ENCODE data around the gene PMM2. TPM values are rescaled to one million over a fixed set of nuclear protein-coding genes. Genes with fewer than 3 reads are reported as not detected.
"Not testable (repeated sequence)": the region's sequence is repeated elsewhere in the genome, so short reads cannot be mapped to it uniquely, and the experiment has no call there.

Gene PMM2
- polyA plus RNA-seq, 1 donor from 2014 or later: 32.3 TPM

- Mint-ChIP-seq H3K4me1 (peaks cover 33 to 39% (median 33%) of the 10 kb centered on the region in 3 donors), H3K4me3 (peak overlapping the region; percentile 86 to 98 (median 92)), H3K27me3 (no peaks in the 10 kb centered on the region), H3K27ac (peak overlapping the region; percentile 71 to 87 (median 85)), H3K36me3 (no peaks in the 10 kb centered on the region), H3K9me3 (no peaks in the 10 kb centered on the region)
Observed at GRCh38 chr16:8869212-8869987, 71.8 kb downstream of the PMM2 start.

- peaks cover 31 to 36% (median 32%) of the 10 kb centered on the region in 3 donors for H3K4me1 Mint-ChIP-seq
- H3K4me3 Mint-ChIP-seq: peak overlapping the region; percentile 52 to 89 (median 80)
- H3K36me3 Mint-ChIP-seq, H3K9me3 Mint-ChIP-seq, H3K27ac Mint-ChIP-seq, H3K27me3 Mint-ChIP-seq: not testable (repeated sequence)
Observed at GRCh38 chr16:8869988-8870241, 72.3 kb downstream of the PMM2 start.

- H3K36me3 Mint-ChIP-seq: no peaks in the 10 kb centered on the region
Observed at GRCh38 chr16:8872071-8872470, 74.4 kb downstream of the PMM2 start.

GRCh38 chr16:8872967-8873865, 75.6 kb downstream of the PMM2 start:
- no peak overlapping the region for H3K4me3 Mint-ChIP-seq

More at GRCh38 chr16:8872071-8872470, 74.4 kb downstream of the PMM2 start:
- no peak overlapping the region for H3K27ac Mint-ChIP-seq
- no peak overlapping the region for H3K4me3 Mint-ChIP-seq
- H3K27me3 Mint-ChIP-seq: no peaks in the 10 kb centered on the region
- no peaks in the 10 kb centered on the region for H3K9me3 Mint-ChIP-seq
- peaks cover 18 to 26% (median 23%) of the 10 kb centered on the region in 3 donors for H3K4me1 Mint-ChIP-seq

GRCh38 chr16:8873866-8874195, 76.2 kb downstream of the PMM2 start:
- H3K27ac Mint-ChIP-seq, H3K27me3 Mint-ChIP-seq, H3K4me3 Mint-ChIP-seq, H3K9me3 Mint-ChIP-seq, H3K36me3 Mint-ChIP-seq: not testable (repeated sequence)
- H3K4me1 Mint-ChIP-seq: peaks cover 11 to 19% (median 15%) of the 10 kb centered on the region in 3 donors

More at GRCh38 chr16:8872967-8873865, 75.6 kb downstream of the PMM2 start:
- H3K4me1 Mint-ChIP-seq: peaks cover 11 to 19% (median 13%) of the 10 kb centered on the region in 3 donors
- H3K9me3 Mint-ChIP-seq: no peaks in the 10 kb centered on the region
- no peak overlapping the region for H3K27ac Mint-ChIP-seq
- no peaks in the 10 kb centered on the region for H3K27me3 Mint-ChIP-seq
- H3K36me3 Mint-ChIP-seq: no peaks in the 10 kb centered on the region

GRCh38 chr16:8874388-8874787, 76.7 kb downstream of the PMM2 start:
- H3K4me1 Mint-ChIP-seq: peaks cover 8 to 14% (median 12%) of the 10 kb centered on the region in 3 donors
- no peaks in the 10 kb centered on the region for H3K36me3 Mint-ChIP-seq
- H3K9me3 Mint-ChIP-seq: no peaks in the 10 kb centered on the region
- H3K27me3 Mint-ChIP-seq: no peaks in the 10 kb centered on the region
- H3K27ac Mint-ChIP-seq: no peak overlapping the region
- H3K4me3 Mint-ChIP-seq: peak overlapping the region in 1 of 4 donors; percentile 17

- H3K36me3 Mint-ChIP-seq, H3K4me3 Mint-ChIP-seq, H3K9me3 Mint-ChIP-seq, H3K27me3 Mint-ChIP-seq, H3K27ac Mint-ChIP-seq: not testable (repeated sequence)
- peaks cover 7 to 14% (median 12%) of the 10 kb centered on the region in 3 donors for H3K4me1 Mint-ChIP-seq
Observed at GRCh38 chr16:8875317-8875716, 77.7 kb downstream of the PMM2 start.

GRCh38 chr16:8877894-8878522, 80.4 kb downstream of the PMM2 start:
- peaks cover 10% of the 10 kb centered on the region for H3K27me3 Mint-ChIP-seq
- no peak overlapping the region for H3K4me3 Mint-ChIP-seq
- peaks cover 0 to 6% (median 5%) of the 10 kb centered on the region in 3 donors for H3K4me1 Mint-ChIP-seq
- H3K36me3 Mint-ChIP-seq: no peaks in the 10 kb centered on the region
- no peaks in the 10 kb centered on the region for H3K9me3 Mint-ChIP-seq
- H3K27ac Mint-ChIP-seq: no peak overlapping the region

GRCh38 chr16:8878523-8878911, 80.9 kb downstream of the PMM2 start:
- H3K4me3 Mint-ChIP-seq: peak overlapping the region in 1 of 4 donors; percentile 26
- H3K9me3 Mint-ChIP-seq: no peaks in the 10 kb centered on the region
- peaks cover 0 to 6% (median 3%) of the 10 kb centered on the region in 3 donors for H3K4me1 Mint-ChIP-seq
- no peaks in the 10 kb centered on the region for H3K36me3 Mint-ChIP-seq
- peak overlapping the region in 1 of 3 donors; percentile 12 for H3K27ac Mint-ChIP-seq
- peaks cover 10% of the 10 kb centered on the region for H3K27me3 Mint-ChIP-seq

- peaks cover 22% of the 10 kb centered on the region for H3K27me3 Mint-ChIP-seq
- H3K36me3 Mint-ChIP-seq: no peaks in the 10 kb centered on the region
- no peaks in the 10 kb centered on the region for H3K9me3 Mint-ChIP-seq
- no peak overlapping the region for H3K27ac Mint-ChIP-seq
- H3K4me3 Mint-ChIP-seq: no peak overlapping the region
- peaks cover 0 to 13% (median 8%) of the 10 kb centered on the region in 3 donors for H3K4me1 Mint-ChIP-seq
Observed at GRCh38 chr16:8880839-8881510, 83.3 kb downstream of the PMM2 start.

GRCh38 chr16:8882041-8882617, 84.5 kb downstream of the PMM2 start, which contains the start of gene LITAFD:
Gene LITAFD (plus strand): TSS chr16:8882351. CDS start chr16:8884356, 2,005 bp downstream.
- Mint-ChIP-seq H3K4me1 (peaks cover 0 to 13% (median 9%) of the 10 kb centered on the region in 3 donors), H3K36me3 (peaks cover under 1% of the 10 kb centered on the region), H3K4me3 (peak within 1 kb of the TSS in 1 of 4 donors; percentile 28), H3K27ac (peak within 1 kb of the TSS in 2 of 3 donors; percentile 39 to 59), H3K27me3 (peaks cover 22% of the 10 kb centered on the region), H3K9me3 (no peaks in the 10 kb centered on the region)

- peak overlapping the region in 1 of 3 donors; percentile 59 for H3K27ac Mint-ChIP-seq
Observed at GRCh38 chr16:8882725-8883377, 85.2 kb downstream of the PMM2 start.

GRCh38 chr16:8885674-8886592, 88.3 kb downstream of the PMM2 start:
- H3K27me3 Mint-ChIP-seq: peaks cover 20% of the 10 kb centered on the region
- peaks cover 0 to 13% (median 12%) of the 10 kb centered on the region in 3 donors for H3K4me1 Mint-ChIP-seq
- peak overlapping the region in 2 of 4 donors; percentile 73 to 76 for H3K4me3 Mint-ChIP-seq
- peak overlapping the region in 2 of 3 donors; percentile 75 to 77 for H3K27ac Mint-ChIP-seq
- H3K36me3 Mint-ChIP-seq: peaks cover 2% of the 10 kb centered on the region
- no peaks in the 10 kb centered on the region for H3K9me3 Mint-ChIP-seq

More at GRCh38 chr16:8882725-8883377, 85.2 kb downstream of the PMM2 start:
- Mint-ChIP-seq H3K4me1 (peaks cover 0 to 15% (median 13%) of the 10 kb centered on the region in 3 donors), H3K36me3 (peaks cover 2% of the 10 kb centered on the region), H3K4me3 (peak overlapping the region in 1 of 4 donors; percentile 28), H3K9me3 (no peaks in the 10 kb centered on the region), H3K27me3 (peaks cover 22% of the 10 kb centered on the region)
